Mesothelial cell of epicardium (in vitro differentiated cells): ENCODE results near the gene PITPNM3. TPM values are rescaled to one million over a fixed set of nuclear protein-coding genes. Genes with fewer than 3 reads are reported as not detected.
"Not testable (repeated sequence)": the region's sequence is repeated elsewhere in the genome, so short reads cannot be mapped to it uniquely, and the experiment has no call there.

Experiments
- DNase-seq, 2 experiments: peaks; one replicate each; pipeline ENCODE4 v3.0.0; 2021; ENCODE audit warnings: low spot score in 2 of 2; ENCODE audit not compliant: unreplicated experiment in 2 of 2
- H3K27ac Mint-ChIP-seq: 2 replicates; pipeline ENCODE4 v1.8.0; 2021; ENCODE audit warnings: mixed read lengths
- H3K27me3 Mint-ChIP-seq: 2 replicates; pipeline ENCODE4 v1.8.0; 2021; ENCODE audit warnings: low read depth, mixed read lengths
- H3K36me3 Mint-ChIP-seq: 2 replicates; pipeline ENCODE4 v1.8.0; 2021; ENCODE audit warnings: mixed read lengths
- H3K4me1 Mint-ChIP-seq: 2 replicates; pipeline ENCODE4 v1.8.0; 2021; ENCODE audit warnings: mixed read lengths
- H3K4me3 Mint-ChIP-seq: 2 replicates; pipeline ENCODE4 v1.8.0; 2021; ENCODE audit warnings: mild to moderate bottlenecking, moderate library complexity, mixed read lengths
- H3K9me3 Mint-ChIP-seq: 2 replicates; pipeline ENCODE4 v1.8.0; 2021; ENCODE audit warnings: mixed read lengths
- CTCF ChIP-seq: fragments of 200-600 bp; sonication (generic); IDR thresholded peaks from one replicate; pipeline ENCODE4 v1.5.0; 2021; ENCODE audit warnings: antibody characterized with exemption; ENCODE audit not compliant: unreplicated experiment
- total RNA-seq: library from RNA; stranded (reverse); gene quantifications from 3 replicates; pipeline ENCODE4 v1.2.1, GENCODE V29; 2021

PITPNM3 gene
- total RNA-seq, 1 donor from 2014 or later = 2.3 TPM

GRCh38 chr17:6487251-6488007, 68.9 kb downstream of the PITPNM3 start:
- Mint-ChIP-seq H3K36me3 (no peaks in the 10 kb centered on the region), H3K9me3 (no peaks in the 10 kb centered on the region), H3K4me1 (no peaks in the 10 kb centered on the region), H3K4me3 (no peak overlapping the region), H3K27me3 (peaks cover 29% of the 10 kb centered on the region), H3K27ac (no peak overlapping the region)
- DNase-seq = no peak
- TF ChIP-seq CTCF = no peak

- Mint-ChIP-seq H3K9me3 (no peaks in the 10 kb centered on the region), H3K4me1 (no peaks in the 10 kb centered on the region), H3K27me3 (peaks cover 43% of the 10 kb centered on the region), H3K4me3 (no peak overlapping the region), H3K27ac (no peak overlapping the region), H3K36me3 (no peaks in the 10 kb centered on the region)
- DNase-seq = no peak
- TF ChIP-seq CTCF = no peak
Observed at GRCh38 chr17:6485646-6486412, 70.5 kb downstream of the PITPNM3 start.

GRCh38 chr17:6483507-6483906, 72.8 kb downstream of the PITPNM3 start:
- Mint-ChIP-seq H3K27me3 (peaks cover 45% of the 10 kb centered on the region), H3K36me3 (no peaks in the 10 kb centered on the region), H3K9me3 (no peaks in the 10 kb centered on the region), H3K4me3 (no peak overlapping the region), H3K27ac (no peak overlapping the region), H3K4me1 (peaks cover 14% of the 10 kb centered on the region)
- DNase-seq = no peak
- TF ChIP-seq CTCF = no peak

- H3K4me3 Mint-ChIP-seq, DNase-seq, H3K27ac Mint-ChIP-seq, H3K36me3 Mint-ChIP-seq, H3K9me3 Mint-ChIP-seq: not testable (repeated sequence)
- Mint-ChIP-seq H3K4me1 (peaks cover 14% of the 10 kb centered on the region), H3K27me3 (peaks cover 44% of the 10 kb centered on the region)
Observed at GRCh38 chr17:6482796-6483195, 73.6 kb downstream of the PITPNM3 start.

- Mint-ChIP-seq H3K27ac (no peak overlapping the region), H3K4me1 (peaks cover 14% of the 10 kb centered on the region), H3K4me3 (no peak overlapping the region), H3K9me3 (no peaks in the 10 kb centered on the region), H3K27me3 (peaks cover 44% of the 10 kb centered on the region), H3K36me3 (no peaks in the 10 kb centered on the region)
- no peak for DNase-seq
- TF ChIP-seq CTCF = no peak
Observed at GRCh38 chr17:6482105-6482455, 74.3 kb downstream of the PITPNM3 start.

GRCh38 chr17:6480303-6480675, 76.1 kb downstream of the PITPNM3 start:
- Mint-ChIP-seq H3K4me3 (no peak overlapping the region), H3K27me3 (peaks cover 42% of the 10 kb centered on the region), H3K27ac (no peak overlapping the region), H3K9me3 (no peaks in the 10 kb centered on the region), H3K36me3 (no peaks in the 10 kb centered on the region), H3K4me1 (peaks cover 16% of the 10 kb centered on the region)
- no peak for TF ChIP-seq CTCF
- DNase-seq = no peak
